Measurements from ENCODE around the gene CSMD2.
"Not testable (repeated sequence)": the region's sequence is repeated elsewhere in the genome, so short reads cannot be mapped to it uniquely, and the experiment has no call there.

Gene CSMD2

GRCh38 chr1:34164771-34165391 is at the start of gene CSMD2:
CSMD2 (minus strand) TSS chr1:34165230; CDS start chr1:34165097, 133 bp downstream.
- Histone ChIP-seq H3K36me3 (ENCODE audit: control insufficient read depth, insufficient read depth, low read length) (no peaks in the 10 kb centered on the region), H3K4me3 (ENCODE audit: low read depth, low read length) (peak within 1 kb of the TSS; percentile 81), H3K9ac (ENCODE audit: low read depth, low read length) (peak within 1 kb of the TSS; percentile 87), H3K27me3 (ENCODE audit: control insufficient read depth, insufficient read depth, low read length) (peaks cover 15% of the 10 kb centered on the region), H3K4me1 (ENCODE audit: control insufficient read depth, insufficient read depth, low read length) (peaks cover 6% of the 10 kb centered on the region), H3K9me3 (ENCODE audit: control insufficient read depth, insufficient read depth, low read length) (no peaks in the 10 kb centered on the region)

GRCh38 chr1:34213956-34214355 is 48.9 kb upstream of the CSMD2 start:
- Histone ChIP-seq H3K27me3 (ENCODE audit: control insufficient read depth, insufficient read depth, low read length) (no peaks in the 10 kb centered on the region), H3K9ac (ENCODE audit: low read depth, low read length) (no peak overlapping the region), H3K9me3 (ENCODE audit: control insufficient read depth, insufficient read depth, low read length) (no peaks in the 10 kb centered on the region), H3K4me3 (ENCODE audit: low read depth, low read length) (no peak overlapping the region), H3K4me1 (ENCODE audit: control insufficient read depth, insufficient read depth, low read length) (no peaks in the 10 kb centered on the region), H3K36me3 (ENCODE audit: control insufficient read depth, insufficient read depth, low read length) (no peaks in the 10 kb centered on the region)

DNA sequence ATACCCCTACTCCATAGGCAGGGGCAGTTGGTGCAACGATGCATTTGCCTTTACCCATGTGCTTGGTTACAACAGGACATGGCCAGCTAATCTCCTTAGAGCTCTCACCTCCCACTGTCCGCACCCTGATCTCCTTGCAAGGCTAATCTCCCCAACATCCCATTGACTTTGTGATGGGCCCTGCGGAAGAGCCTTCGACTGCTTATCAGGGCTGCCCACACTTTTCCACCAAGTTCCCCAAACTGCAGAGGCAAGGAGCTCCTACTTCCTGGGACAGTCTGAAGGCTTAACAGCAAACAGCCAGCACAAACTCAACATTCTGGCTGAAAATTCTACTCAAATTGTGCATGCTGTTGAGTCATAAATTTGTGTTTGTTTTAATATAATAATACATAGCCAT is 47.6 kb upstream of the CSMD2 start:
- H3K4me1 ChIP-seq (ENCODE audit: control insufficient read depth, insufficient read depth, low read length): no peaks in the 10 kb centered on the region
- H3K4me3 ChIP-seq (ENCODE audit: low read depth, low read length): no peak overlapping the region
- H3K36me3 ChIP-seq (ENCODE audit: control insufficient read depth, insufficient read depth, low read length): no peaks in the 10 kb centered on the region
- no peak overlapping the region for H3K9ac ChIP-seq (ENCODE audit: low read depth, low read length)
- H3K27me3 ChIP-seq (ENCODE audit: control insufficient read depth, insufficient read depth, low read length): no peaks in the 10 kb centered on the region
- H3K9me3 ChIP-seq (ENCODE audit: control insufficient read depth, insufficient read depth, low read length): no peaks in the 10 kb centered on the region

GRCh38 chr1:34199927-34200326 is 34.9 kb upstream of the CSMD2 start:
- Histone ChIP-seq H3K27me3 (ENCODE audit: control insufficient read depth, insufficient read depth, low read length) (no peaks in the 10 kb centered on the region), H3K9me3 (ENCODE audit: control insufficient read depth, insufficient read depth, low read length) (no peaks in the 10 kb centered on the region), H3K36me3 (ENCODE audit: control insufficient read depth, insufficient read depth, low read length) (no peaks in the 10 kb centered on the region), H3K4me3 (ENCODE audit: low read depth, low read length) (no peak overlapping the region), H3K9ac (ENCODE audit: low read depth, low read length) (no peak overlapping the region), H3K4me1 (ENCODE audit: control insufficient read depth, insufficient read depth, low read length) (peaks cover 4% of the 10 kb centered on the region)

GRCh38 chr1:34192621-34193020 is 27.6 kb upstream of the CSMD2 start:
- peaks cover 16% of the 10 kb centered on the region for H3K27me3 ChIP-seq (ENCODE audit: control insufficient read depth, insufficient read depth, low read length)
- no peak overlapping the region for H3K9ac ChIP-seq (ENCODE audit: low read depth, low read length)
- no peaks in the 10 kb centered on the region for H3K9me3 ChIP-seq (ENCODE audit: control insufficient read depth, insufficient read depth, low read length)

GRCh38 chr1:34190692-34191091 is 25.7 kb upstream of the CSMD2 start:
- H3K9ac ChIP-seq (ENCODE audit: low read depth, low read length): no peak overlapping the region
- no peaks in the 10 kb centered on the region for H3K36me3 ChIP-seq (ENCODE audit: control insufficient read depth, insufficient read depth, low read length)
- peaks cover 21% of the 10 kb centered on the region for H3K4me1 ChIP-seq (ENCODE audit: control insufficient read depth, insufficient read depth, low read length)
- H3K27me3 ChIP-seq (ENCODE audit: control insufficient read depth, insufficient read depth, low read length): peaks cover 29% of the 10 kb centered on the region
- no peak overlapping the region for H3K4me3 ChIP-seq (ENCODE audit: low read depth, low read length)
- no peaks in the 10 kb centered on the region for H3K9me3 ChIP-seq (ENCODE audit: control insufficient read depth, insufficient read depth, low read length)

More at GRCh38 chr1:34192621-34193020, 27.6 kb upstream of the CSMD2 start:
- Histone ChIP-seq H3K4me3 (ENCODE audit: low read depth, low read length) (no peak overlapping the region), H3K36me3 (ENCODE audit: control insufficient read depth, insufficient read depth, low read length) (no peaks in the 10 kb centered on the region), H3K4me1 (ENCODE audit: control insufficient read depth, insufficient read depth, low read length) (peaks cover 16% of the 10 kb centered on the region)

DNA sequence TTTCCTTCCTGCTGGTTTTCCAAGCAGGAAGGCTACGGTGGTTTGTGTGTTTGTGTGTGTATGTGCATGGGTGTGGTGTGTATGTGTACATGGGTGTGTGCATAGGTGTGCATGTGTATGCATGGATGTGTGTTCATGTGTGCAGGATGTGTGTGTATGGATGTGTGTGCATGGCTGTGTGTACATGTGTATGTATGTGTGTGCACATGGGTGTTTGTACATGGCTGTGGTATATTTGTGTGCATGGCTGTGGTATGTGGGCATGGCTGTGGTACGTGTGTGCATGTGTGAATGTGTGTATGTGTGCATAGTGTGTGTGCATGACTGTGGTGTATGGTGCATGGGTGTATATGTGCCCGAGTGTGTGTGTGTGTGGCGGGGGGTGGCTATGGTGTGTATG is 24.0 kb upstream of the CSMD2 start:
- Histone ChIP-seq H3K9ac (ENCODE audit: low read depth, low read length) (no peak overlapping the region), H3K4me3 (ENCODE audit: low read depth, low read length) (no peak overlapping the region), H3K36me3 (ENCODE audit: control insufficient read depth, insufficient read depth, low read length) (no peaks in the 10 kb centered on the region), H3K27me3 (ENCODE audit: control insufficient read depth, insufficient read depth, low read length) (peaks cover 34% of the 10 kb centered on the region), H3K9me3 (ENCODE audit: control insufficient read depth, insufficient read depth, low read length) (no peaks in the 10 kb centered on the region), H3K4me1 (ENCODE audit: control insufficient read depth, insufficient read depth, low read length) (peaks cover 21% of the 10 kb centered on the region)

- peaks cover 21% of the 10 kb centered on the region for H3K4me1 ChIP-seq (ENCODE audit: control insufficient read depth, insufficient read depth, low read length)
- H3K36me3 ChIP-seq (ENCODE audit: control insufficient read depth, insufficient read depth, low read length): no peaks in the 10 kb centered on the region
- H3K9ac ChIP-seq (ENCODE audit: low read depth, low read length): no peak overlapping the region
- H3K4me3 ChIP-seq (ENCODE audit: low read depth, low read length): no peak overlapping the region
- no peaks in the 10 kb centered on the region for H3K9me3 ChIP-seq (ENCODE audit: control insufficient read depth, insufficient read depth, low read length)
- peaks cover 36% of the 10 kb centered on the region for H3K27me3 ChIP-seq (ENCODE audit: control insufficient read depth, insufficient read depth, low read length)
Measured at GRCh38 chr1:34188418-34188817, 23.4 kb upstream of the CSMD2 start.

- Histone ChIP-seq H3K36me3 (ENCODE audit: control insufficient read depth, insufficient read depth, low read length) (no peaks in the 10 kb centered on the region), H3K27me3 (ENCODE audit: control insufficient read depth, insufficient read depth, low read length) (peaks cover 38% of the 10 kb centered on the region), H3K4me3 (ENCODE audit: low read depth, low read length) (no peak overlapping the region), H3K4me1 (ENCODE audit: control insufficient read depth, insufficient read depth, low read length) (peaks cover 19% of the 10 kb centered on the region), H3K9ac (ENCODE audit: low read depth, low read length) (no peak overlapping the region), H3K9me3 (ENCODE audit: control insufficient read depth, insufficient read depth, low read length) (no peaks in the 10 kb centered on the region)
Measured at GRCh38 chr1:34186741-34187494, 21.9 kb upstream of the CSMD2 start.

DNA sequence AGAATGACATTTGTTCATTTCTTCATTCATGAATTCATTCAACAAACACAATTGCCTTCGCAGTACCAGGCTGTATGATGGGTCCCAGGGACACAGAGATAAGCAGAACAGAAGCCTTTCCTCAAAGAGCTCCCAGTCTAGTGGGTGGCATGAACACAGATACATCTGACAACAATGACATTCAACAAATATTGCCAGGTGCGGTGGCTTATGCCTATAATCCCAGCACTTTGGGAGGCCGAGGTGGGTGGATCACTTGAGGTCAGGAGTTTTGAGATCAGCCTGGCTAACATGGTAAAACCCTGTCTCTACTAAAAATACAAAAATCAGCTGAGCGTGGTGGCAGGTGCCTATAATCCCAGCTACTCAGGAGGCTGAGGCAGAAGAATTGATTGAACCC is 18.4 kb upstream of the CSMD2 start:
- H3K9me3 ChIP-seq (ENCODE audit: control insufficient read depth, insufficient read depth, low read length); H3K36me3 ChIP-seq (ENCODE audit: control insufficient read depth, insufficient read depth, low read length); H3K4me3 ChIP-seq (ENCODE audit: low read depth, low read length); H3K9ac ChIP-seq (ENCODE audit: low read depth, low read length): not testable (repeated sequence)
- H3K4me1 ChIP-seq (ENCODE audit: control insufficient read depth, insufficient read depth, low read length): peaks cover 22% of the 10 kb centered on the region
- peaks cover 24% of the 10 kb centered on the region for H3K27me3 ChIP-seq (ENCODE audit: control insufficient read depth, insufficient read depth, low read length)

DNA sequence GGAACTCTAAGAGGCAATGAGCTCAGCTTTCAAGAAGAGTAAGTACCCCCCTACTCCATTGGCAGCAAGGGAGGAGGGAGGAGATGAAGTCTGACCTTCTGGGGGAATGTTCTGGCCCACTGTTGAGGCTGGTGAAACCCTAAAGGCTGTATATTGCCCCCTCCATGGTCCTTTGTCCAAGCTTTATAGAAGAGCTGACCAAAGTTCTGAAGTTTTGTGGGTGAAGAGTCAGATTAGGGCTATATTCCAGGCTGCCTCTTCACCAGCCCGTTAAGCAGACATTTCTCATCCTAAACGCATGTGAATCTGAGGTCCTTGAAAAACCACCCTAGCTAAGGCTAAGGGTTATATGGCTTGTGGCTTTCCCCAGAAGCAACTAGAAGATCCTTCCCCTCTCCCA is 13.0 kb upstream of the CSMD2 start:
- Histone ChIP-seq H3K9ac (ENCODE audit: low read depth, low read length) (no peak overlapping the region), H3K4me3 (ENCODE audit: low read depth, low read length) (no peak overlapping the region), H3K36me3 (ENCODE audit: control insufficient read depth, insufficient read depth, low read length) (no peaks in the 10 kb centered on the region), H3K27me3 (ENCODE audit: control insufficient read depth, insufficient read depth, low read length) (peaks cover 38% of the 10 kb centered on the region), H3K9me3 (ENCODE audit: control insufficient read depth, insufficient read depth, low read length) (no peaks in the 10 kb centered on the region), H3K4me1 (ENCODE audit: control insufficient read depth, insufficient read depth, low read length) (peaks cover 10% of the 10 kb centered on the region)
